Measurements from ENCODE around the gene PCARE.
A peak's percentile ranks its signal among the peaks of the same experiment; 100 is the strongest.

Gene PCARE

DNA sequence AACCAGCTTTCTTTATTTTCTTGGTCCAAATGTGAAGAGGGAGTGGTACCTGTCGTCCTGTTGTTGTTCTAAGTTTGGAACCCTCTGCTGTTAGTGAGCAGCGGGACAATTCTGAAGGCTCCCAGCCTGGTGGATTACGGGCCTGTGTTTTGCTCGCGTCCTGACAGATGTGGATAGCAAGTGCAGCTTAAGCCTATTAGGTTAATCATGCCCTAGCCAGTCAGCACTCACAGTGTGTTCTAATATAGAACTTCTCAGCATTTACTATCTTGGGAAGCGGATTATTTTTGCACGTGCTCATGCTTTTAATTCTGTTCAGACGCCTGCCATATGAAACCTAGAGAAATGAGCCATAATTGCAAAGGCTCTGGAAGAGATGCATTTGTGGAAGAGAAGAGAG is at the start of gene PCARE:
Gene PCARE (minus strand): TSS at position 113 of the 400 bp plus-strand sequence. CDS start 262 bp downstream, outside the sequence.
- no peaks in the 10 kb centered on the region for H3K36me3 ChIP-seq (ENCODE audit: control insufficient read depth, insufficient read depth, low read length, severe bottlenecking)
- DNase-seq (ENCODE audit: low read depth), result no peak
- H3K27me3 ChIP-seq (replicated peaks; ENCODE audit: control insufficient read depth, insufficient read depth, low read length), result peaks cover 9% of the 10 kb centered on the region
- H3K9me3 ChIP-seq (ENCODE audit: control insufficient read depth, low read length), result peaks cover 6% of the 10 kb centered on the region
- H3K9ac ChIP-seq (ENCODE audit: low read length), result no peak within 1 kb of the TSS
- H3K4me1 ChIP-seq (ENCODE audit: control insufficient read depth, insufficient read depth, low read length), result peaks cover 5% of the 10 kb centered on the region
- no peak within 1 kb of the TSS for H3K4me3 ChIP-seq (ENCODE audit: low read length)

DNA sequence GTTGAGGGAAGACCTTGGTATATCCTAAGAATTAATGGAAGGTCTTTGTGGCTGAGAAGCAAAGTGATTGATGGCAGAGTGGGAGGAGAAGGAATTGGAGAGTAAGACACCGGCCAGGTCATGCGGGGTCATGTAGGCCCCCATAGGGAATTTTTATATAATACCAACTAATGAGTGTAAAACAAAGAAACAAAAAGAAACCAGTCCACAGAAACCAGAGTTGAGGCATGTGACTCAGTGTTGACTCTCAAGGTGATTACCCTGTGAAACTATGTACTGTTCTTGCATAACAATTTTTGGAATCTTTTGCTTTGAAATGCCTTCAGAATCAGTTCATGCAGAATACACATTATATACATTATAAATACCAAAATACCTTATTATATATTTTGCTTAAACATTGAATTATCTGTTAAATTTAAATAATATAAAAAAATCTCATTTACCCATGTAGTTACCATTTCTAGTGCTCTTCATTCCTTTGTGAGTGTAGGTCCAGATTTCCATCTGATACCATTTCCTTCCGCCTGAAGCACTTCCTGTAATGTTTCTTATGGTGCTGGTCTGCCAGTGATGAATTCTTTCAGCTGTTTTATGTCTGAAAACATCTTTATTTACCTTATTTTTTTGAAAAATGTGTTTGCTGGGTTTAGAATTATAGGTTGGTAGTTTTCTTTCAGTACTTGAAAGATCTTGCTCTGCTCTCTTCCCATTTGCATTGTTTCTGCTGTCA is 49.5 kb upstream of the PCARE start:
- H3K4me1 ChIP-seq (ENCODE audit: control insufficient read depth, insufficient read depth, low read length), result peaks cover 13% of the 10 kb centered on the region
- H3K9ac ChIP-seq (ENCODE audit: low read length), result no peak overlapping the region
- DNase-seq (ENCODE audit: low read depth), result peak; percentile 74
- peaks cover 12% of the 10 kb centered on the region for H3K9me3 ChIP-seq (ENCODE audit: control insufficient read depth, low read length)
- H3K27me3 ChIP-seq (replicated peaks; ENCODE audit: control insufficient read depth, insufficient read depth, low read length), result no peaks in the 10 kb centered on the region
- H3K4me3 ChIP-seq (ENCODE audit: low read length), result peak overlapping the region; percentile 35
- peaks cover 23% of the 10 kb centered on the region for H3K36me3 ChIP-seq (ENCODE audit: control insufficient read depth, insufficient read depth, low read length, severe bottlenecking)

DNA sequence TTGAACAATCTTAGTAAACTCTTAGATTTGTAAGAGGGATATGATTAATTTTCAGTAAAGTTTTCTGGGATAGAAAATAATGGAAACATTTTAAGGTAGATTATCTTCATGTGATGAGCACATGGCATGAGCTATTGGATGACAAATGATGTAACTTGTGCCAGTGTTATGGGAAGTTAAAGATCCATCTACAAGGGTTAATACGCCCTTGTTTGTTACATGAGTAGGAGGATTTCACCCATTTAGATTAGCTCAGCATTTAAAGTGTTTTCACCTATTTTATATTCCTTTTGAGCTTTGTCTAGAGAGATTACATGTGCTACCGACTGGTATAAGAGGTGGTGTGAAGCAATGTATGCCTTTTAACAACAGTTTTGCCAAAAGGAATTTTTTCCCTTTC is 46.5 kb upstream of the PCARE start:
- no peak overlapping the region for H3K9ac ChIP-seq (ENCODE audit: low read length)
- peaks cover 23% of the 10 kb centered on the region for H3K36me3 ChIP-seq (ENCODE audit: control insufficient read depth, insufficient read depth, low read length, severe bottlenecking)

DNA sequence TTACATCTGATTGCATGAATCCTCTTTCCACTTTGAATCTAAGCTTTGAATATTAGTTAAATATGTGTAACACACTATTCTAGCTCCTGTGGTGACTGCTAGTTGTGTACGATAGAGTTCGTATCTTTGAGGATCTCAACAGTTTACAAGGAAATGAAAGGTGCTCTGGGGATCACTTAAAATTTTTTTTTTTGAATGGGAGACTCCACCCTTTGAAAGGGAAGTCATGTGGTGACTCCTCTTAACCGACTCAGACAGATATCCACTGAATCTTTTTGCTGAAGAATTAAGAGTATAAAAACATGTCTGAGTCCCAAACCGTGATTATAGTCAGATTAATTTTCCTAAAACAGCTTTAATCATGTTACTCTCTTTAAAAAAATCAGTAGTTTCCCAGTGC is 44.9 kb upstream of the PCARE start:
- peaks cover 41% of the 10 kb centered on the region for H3K4me1 ChIP-seq (ENCODE audit: control insufficient read depth, insufficient read depth, low read length)
- H3K36me3 ChIP-seq (ENCODE audit: control insufficient read depth, insufficient read depth, low read length, severe bottlenecking), result peaks cover 9% of the 10 kb centered on the region
- H3K27me3 ChIP-seq (replicated peaks; ENCODE audit: control insufficient read depth, insufficient read depth, low read length), result no peaks in the 10 kb centered on the region
- H3K9ac ChIP-seq (ENCODE audit: low read length), result no peak overlapping the region
- no peak for DNase-seq (ENCODE audit: low read depth)
- H3K9me3 ChIP-seq (ENCODE audit: control insufficient read depth, low read length), result peaks cover 3% of the 10 kb centered on the region
- H3K4me3 ChIP-seq (ENCODE audit: low read length), result no peak overlapping the region

More for the DNA sequence above, 46.5 kb upstream of the PCARE start:
- peaks cover 32% of the 10 kb centered on the region for H3K4me1 ChIP-seq (ENCODE audit: control insufficient read depth, insufficient read depth, low read length)
- no peaks in the 10 kb centered on the region for H3K27me3 ChIP-seq (replicated peaks; ENCODE audit: control insufficient read depth, insufficient read depth, low read length)
- H3K4me3 ChIP-seq (ENCODE audit: low read length), result no peak overlapping the region
- peaks cover 12% of the 10 kb centered on the region for H3K9me3 ChIP-seq (ENCODE audit: control insufficient read depth, low read length)
- no peak for DNase-seq (ENCODE audit: low read depth)

DNA sequence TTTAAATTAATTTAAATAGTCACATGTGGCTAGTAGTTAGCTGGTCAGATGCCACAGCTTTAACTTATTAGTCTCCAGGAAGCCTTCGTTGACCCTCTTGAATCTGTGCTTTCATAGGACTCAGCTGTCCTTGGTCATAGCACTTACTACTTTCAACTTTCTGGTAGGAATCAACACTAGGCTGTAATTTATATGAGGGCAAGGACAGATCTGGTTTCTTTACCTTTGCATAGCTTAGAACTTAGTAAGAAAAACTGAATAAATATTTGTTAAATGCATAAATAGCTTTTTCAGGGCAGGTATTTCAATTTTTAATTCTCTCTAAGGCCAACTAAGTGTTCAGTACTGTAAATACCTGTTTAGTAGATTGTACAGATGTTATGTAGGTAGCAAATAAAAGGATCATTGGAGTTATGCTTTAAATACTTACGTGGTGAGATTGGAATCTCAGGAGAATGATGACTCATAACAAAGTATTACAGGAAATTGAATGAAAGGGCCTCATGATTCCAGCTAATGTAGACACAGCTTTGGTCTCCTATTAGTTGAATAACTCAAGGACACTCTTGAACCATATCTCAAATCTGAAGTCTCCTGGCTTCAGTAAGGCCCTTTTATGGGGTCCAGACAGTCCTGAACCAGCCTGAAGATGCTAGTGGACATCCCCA is 43.4 kb upstream of the PCARE start:
- Histone ChIP-seq H3K4me1 (ENCODE audit: control insufficient read depth, insufficient read depth, low read length) (peaks cover 40% of the 10 kb centered on the region), H3K9me3 (ENCODE audit: control insufficient read depth, low read length) (no peaks in the 10 kb centered on the region), H3K27me3 (replicated peaks; ENCODE audit: control insufficient read depth, insufficient read depth, low read length) (no peaks in the 10 kb centered on the region), H3K36me3 (ENCODE audit: control insufficient read depth, insufficient read depth, low read length, severe bottlenecking) (peaks cover 4% of the 10 kb centered on the region), H3K9ac (ENCODE audit: low read length) (no peak overlapping the region), H3K4me3 (ENCODE audit: low read length) (peak overlapping the region; percentile 94)
- peak; percentile 56 for DNase-seq (ENCODE audit: low read depth)

DNA sequence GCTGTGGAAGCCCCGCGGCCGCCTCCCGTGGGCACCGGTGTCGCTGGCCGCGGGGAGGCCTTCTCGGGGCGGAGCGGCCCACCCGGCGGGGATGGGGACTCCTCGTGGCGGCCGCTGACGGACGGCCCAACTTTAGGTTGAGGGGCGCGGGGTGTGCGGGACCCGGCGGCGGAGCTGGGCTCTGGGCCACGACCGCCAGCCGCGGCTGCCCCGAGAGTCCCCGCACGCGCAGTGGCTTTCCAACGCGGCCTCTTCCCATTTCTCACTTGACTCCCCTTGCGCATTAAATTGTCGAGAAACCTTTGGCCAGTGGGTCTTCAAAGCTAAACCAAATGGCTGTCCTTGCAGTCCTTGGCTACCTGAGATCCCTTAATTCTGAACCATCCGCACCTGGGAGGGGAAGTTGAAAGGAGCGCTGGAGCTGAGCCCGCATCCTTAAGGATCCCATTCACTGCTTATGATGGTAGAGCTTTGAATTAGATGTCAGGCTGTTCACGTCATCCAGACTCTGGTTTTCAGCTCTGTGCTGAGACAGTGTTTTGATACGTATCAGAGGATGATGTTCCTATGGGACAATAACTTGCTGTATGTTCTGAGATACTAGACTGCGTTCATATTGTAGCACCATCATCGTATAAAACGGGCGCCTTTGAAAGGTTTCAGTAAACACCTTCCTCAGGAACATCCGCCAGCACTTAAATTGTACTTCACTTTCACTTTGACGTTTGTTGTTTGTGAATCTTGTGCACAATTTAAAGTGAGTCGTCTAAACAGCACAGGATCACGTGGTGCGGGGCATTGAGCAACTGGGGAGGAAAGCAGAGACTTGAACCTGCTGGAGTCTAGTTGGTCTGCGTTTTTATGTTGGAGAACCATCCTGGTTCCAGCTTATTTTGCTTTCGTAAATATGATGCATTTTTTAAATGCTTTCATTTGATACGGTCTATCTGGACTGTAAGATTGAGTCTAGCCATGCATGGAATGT is 41.8 kb upstream of the PCARE start:
- peak overlapping the region; percentile 94 for H3K4me3 ChIP-seq (ENCODE audit: low read length)
- no peaks in the 10 kb centered on the region for H3K9me3 ChIP-seq (ENCODE audit: control insufficient read depth, low read length)
- no peaks in the 10 kb centered on the region for H3K36me3 ChIP-seq (ENCODE audit: control insufficient read depth, insufficient read depth, low read length, severe bottlenecking)
- peak; percentile 92 for DNase-seq (ENCODE audit: low read depth)
- H3K9ac ChIP-seq (ENCODE audit: low read length), result peak overlapping the region; percentile 92
- no peaks in the 10 kb centered on the region for H3K27me3 ChIP-seq (replicated peaks; ENCODE audit: control insufficient read depth, insufficient read depth, low read length)
- peaks cover 44% of the 10 kb centered on the region for H3K4me1 ChIP-seq (ENCODE audit: control insufficient read depth, insufficient read depth, low read length)

DNA sequence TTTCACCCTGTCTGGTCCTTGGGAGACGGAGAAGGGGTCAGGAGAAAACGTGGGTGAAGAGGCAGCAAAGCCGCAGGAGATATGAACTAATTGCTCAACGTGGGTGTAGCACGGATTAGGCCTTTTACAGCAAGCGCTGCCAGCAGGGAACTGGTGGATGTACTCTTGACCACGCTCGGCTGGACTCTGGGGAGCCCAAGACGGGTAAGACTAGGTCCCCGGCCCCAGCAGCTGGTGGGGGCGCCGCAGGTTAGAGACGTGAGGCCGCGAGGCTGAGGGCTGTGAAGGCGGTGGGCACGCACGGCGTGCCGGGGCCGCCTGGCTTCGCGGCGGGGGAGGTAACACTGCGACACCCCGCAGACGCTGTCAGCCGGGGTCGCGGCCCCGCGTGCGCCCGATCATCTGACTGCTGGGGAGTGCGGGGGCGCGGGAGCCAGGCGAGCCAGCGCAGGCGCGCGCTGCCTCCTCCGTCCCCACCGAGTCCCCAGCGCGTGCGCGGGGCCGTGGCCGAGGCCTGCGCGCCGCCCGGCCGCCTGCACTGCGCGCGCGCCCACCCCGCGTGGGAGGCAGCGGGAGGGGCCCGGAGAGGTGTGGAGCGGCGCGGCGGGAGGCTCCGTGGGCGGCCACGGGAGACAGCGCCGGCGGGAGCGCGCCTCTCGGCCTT is 40.8 kb upstream of the PCARE start, which contains the start of gene CLIP4:
Gene CLIP4 (plus strand): TSS at position 470 of the 664 bp plus-strand sequence. CDS start 5,974 bp downstream, outside the sequence.
- Histone ChIP-seq H3K27me3 (replicated peaks; ENCODE audit: control insufficient read depth, insufficient read depth, low read length) (no peaks in the 10 kb centered on the region), H3K9me3 (ENCODE audit: control insufficient read depth, low read length) (no peaks in the 10 kb centered on the region), H3K4me1 (ENCODE audit: control insufficient read depth, insufficient read depth, low read length) (peaks cover 53% of the 10 kb centered on the region), H3K9ac (ENCODE audit: low read length) (peak within 1 kb of the TSS; percentile 92), H3K4me3 (ENCODE audit: low read length) (peak within 1 kb of the TSS; percentile 94), H3K36me3 (ENCODE audit: control insufficient read depth, insufficient read depth, low read length, severe bottlenecking) (no peaks in the 10 kb centered on the region)
- DNase-seq (ENCODE audit: low read depth), result peak; percentile 88

DNA sequence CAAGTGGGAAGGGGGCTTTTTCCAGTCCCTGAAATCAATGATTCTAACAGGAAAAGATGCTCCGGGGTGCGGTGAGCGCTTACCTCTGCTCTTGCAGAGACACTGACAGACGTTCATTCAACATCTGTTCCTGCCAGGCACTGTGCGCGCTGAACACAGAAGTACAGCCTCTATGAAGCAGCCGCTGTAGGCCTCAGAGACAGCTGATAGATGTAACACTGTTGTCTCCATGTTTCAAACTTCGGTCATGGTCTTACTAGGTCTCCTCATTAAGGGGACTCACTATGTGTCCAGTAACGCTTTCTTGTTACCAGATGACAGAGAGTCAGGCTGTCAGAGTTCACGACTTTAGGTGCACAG is 40.2 kb upstream of the PCARE start:
- Histone ChIP-seq H3K4me1 (ENCODE audit: control insufficient read depth, insufficient read depth, low read length) (peaks cover 58% of the 10 kb centered on the region), H3K27me3 (replicated peaks; ENCODE audit: control insufficient read depth, insufficient read depth, low read length) (no peaks in the 10 kb centered on the region), H3K4me3 (ENCODE audit: low read length) (peak overlapping the region; percentile 94), H3K9ac (ENCODE audit: low read length) (peak overlapping the region; percentile 92), H3K9me3 (ENCODE audit: control insufficient read depth, low read length) (no peaks in the 10 kb centered on the region), H3K36me3 (ENCODE audit: control insufficient read depth, insufficient read depth, low read length, severe bottlenecking) (no peaks in the 10 kb centered on the region)
- no peak for DNase-seq (ENCODE audit: low read depth)

DNA sequence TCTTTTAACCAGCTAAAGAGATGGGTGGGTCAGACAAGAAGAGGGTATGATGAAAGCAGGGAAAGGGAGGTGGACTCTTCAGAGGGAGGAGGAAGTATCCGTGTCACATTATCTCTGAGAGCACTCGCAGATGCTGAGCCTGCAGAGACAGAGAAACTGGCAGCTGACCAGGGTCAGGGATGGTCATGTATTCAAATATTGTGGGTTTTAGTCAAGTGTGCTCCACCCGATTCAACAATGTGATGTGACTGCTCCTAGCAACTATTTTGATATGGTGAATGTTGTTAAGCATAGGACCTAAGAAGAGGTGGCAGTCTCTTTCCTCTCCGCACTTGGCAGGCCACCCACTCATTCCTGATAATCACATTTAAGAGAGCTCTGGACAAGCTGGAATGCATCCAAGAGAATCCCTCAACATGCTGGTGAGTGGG is 39.6 kb upstream of the PCARE start:
- Histone ChIP-seq H3K27me3 (replicated peaks; ENCODE audit: control insufficient read depth, insufficient read depth, low read length) (no peaks in the 10 kb centered on the region), H3K4me3 (ENCODE audit: low read length) (peak overlapping the region; percentile 94), H3K9ac (ENCODE audit: low read length) (peak overlapping the region; percentile 92), H3K9me3 (ENCODE audit: control insufficient read depth, low read length) (no peaks in the 10 kb centered on the region), H3K36me3 (ENCODE audit: control insufficient read depth, insufficient read depth, low read length, severe bottlenecking) (no peaks in the 10 kb centered on the region), H3K4me1 (ENCODE audit: control insufficient read depth, insufficient read depth, low read length) (peaks cover 62% of the 10 kb centered on the region)
- peak; percentile 65 for DNase-seq (ENCODE audit: low read depth)

DNA sequence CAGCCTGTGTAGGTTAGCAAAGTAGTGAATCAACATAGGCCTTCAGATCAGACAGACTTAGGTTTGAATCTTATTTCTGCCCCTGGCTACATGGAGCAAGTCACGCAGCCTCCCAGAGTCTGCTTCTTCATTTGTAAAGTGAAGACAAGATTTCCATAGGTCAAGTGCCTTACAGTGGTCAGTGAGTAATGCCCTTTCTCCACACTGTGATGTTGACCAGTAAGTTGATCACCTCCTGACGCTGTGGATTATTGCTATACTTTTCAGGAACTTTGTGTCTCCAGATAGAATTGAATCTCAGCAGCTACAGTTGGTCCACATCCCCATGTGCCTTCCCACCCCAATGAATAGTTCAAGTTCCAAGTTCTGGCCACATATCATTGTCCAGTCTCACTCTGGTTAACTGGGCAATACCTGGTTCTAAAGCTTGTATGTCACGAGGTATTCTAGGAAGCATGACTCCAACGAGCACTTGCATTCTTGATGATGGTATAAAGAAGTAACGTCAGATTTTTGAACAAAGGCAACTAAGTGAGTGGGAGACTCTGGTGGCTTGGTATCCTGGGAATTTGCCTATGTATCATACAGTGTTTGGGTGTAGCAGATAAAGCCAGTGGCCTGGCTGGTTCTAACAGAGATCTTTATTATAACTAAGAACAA is 38.8 kb upstream of the PCARE start:
- Histone ChIP-seq H3K4me1 (ENCODE audit: control insufficient read depth, insufficient read depth, low read length) (peaks cover 57% of the 10 kb centered on the region), H3K4me3 (ENCODE audit: low read length) (no peak overlapping the region), H3K9me3 (ENCODE audit: control insufficient read depth, low read length) (no peaks in the 10 kb centered on the region), H3K27me3 (replicated peaks; ENCODE audit: control insufficient read depth, insufficient read depth, low read length) (no peaks in the 10 kb centered on the region), H3K9ac (ENCODE audit: low read length) (no peak overlapping the region), H3K36me3 (ENCODE audit: control insufficient read depth, insufficient read depth, low read length, severe bottlenecking) (no peaks in the 10 kb centered on the region)
- DNase-seq (ENCODE audit: low read depth), result no peak
